ENCODE data around the gene DHX16. TPM values are rescaled to one million over a fixed set of nuclear protein-coding genes. Genes with fewer than 3 reads are reported as not detected.

DHX16 gene
- total and polyA plus RNA-seq, 2 donors (not counting 1 experiment from before 2014, with no cell fraction given): 51.1 to 71.7 TPM

DNA sequence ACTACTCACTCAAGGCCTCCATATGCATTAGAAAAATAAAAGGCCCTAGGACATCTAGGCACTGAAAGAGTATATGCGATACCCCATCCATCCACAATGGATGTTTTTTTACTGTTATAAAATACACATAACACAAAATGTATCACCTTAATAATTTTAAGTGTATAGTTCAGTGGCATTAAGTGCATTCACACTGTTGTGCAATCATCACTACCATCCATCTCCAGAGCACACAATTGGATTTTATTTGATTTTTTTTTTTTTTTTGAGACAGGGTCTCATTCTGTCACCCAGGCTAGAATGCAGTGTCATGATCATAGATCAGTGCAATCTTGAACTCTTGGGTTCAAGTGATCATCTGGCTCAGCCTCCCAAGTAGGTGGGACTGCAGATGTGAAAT is 41.5 kb upstream of the DHX16 start:
- TF ChIP-seq, protein P1, sequence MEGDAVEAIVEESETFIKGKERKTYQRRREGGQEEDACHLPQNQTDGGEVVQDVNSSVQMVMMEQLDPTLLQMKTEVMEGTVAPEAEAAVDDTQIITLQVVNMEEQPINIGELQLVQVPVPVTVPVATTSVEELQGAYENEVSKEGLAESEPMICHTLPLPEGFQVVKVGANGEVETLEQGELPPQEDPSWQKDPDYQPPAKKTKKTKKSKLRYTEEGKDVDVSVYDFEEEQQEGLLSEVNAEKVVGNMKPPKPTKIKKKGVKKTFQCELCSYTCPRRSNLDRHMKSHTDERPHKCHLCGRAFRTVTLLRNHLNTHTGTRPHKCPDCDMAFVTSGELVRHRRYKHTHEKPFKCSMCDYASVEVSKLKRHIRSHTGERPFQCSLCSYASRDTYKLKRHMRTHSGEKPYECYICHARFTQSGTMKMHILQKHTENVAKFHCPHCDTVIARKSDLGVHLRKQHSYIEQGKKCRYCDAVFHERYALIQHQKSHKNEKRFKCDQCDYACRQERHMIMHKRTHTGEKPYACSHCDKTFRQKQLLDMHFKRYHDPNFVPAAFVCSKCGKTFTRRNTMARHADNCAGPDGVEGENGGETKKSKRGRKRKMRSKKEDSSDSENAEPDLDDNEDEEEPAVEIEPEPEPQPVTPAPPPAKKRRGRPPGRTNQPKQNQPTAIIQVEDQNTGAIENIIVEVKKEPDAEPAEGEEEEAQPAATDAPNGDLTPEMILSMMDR (IDR thresholded peaks at IDR 0.05): no peak
- no peak for TF ChIP-seq EZH2 (IDR thresholded peaks at IDR 0.05; ENCODE audit: borderline replicate concordance, insufficient read depth, low read depth, low read length, poor library complexity, severe bottlenecking)
- Histone ChIP-seq H3K9ac (ENCODE audit: low read length) (no peak overlapping the region), H2AFZ (ENCODE audit: insufficient read depth, low read depth, low read length, poor library complexity, severe bottlenecking) (no peak overlapping the region), H3K79me2 (ENCODE audit: control insufficient read depth, insufficient read depth, low read length) (peaks cover 20% of the 10 kb centered on the region), H3K27me3 (replicated peaks in 1 of 4; ENCODE audit: control extremely low read depth in 1 of 4, control insufficient read depth in 3 of 4, insufficient read depth in 4 of 4, low read length in 3 of 4) (no peaks in the 10 kb centered on the region), H3K36me3 (replicated peaks in 1 of 2; ENCODE audit: control extremely low read depth in 1 of 2, control insufficient read depth in 1 of 2, extremely low read depth in 1 of 2, insufficient read depth in 2 of 2, low read length in 1 of 2) (peaks cover 5 to 42% of the 10 kb centered on the region in 2 experiments), H3K27ac (ENCODE audit: low read length in 2 of 2) (no peak overlapping the region), H3K9me3 (ENCODE audit: control extremely low read depth in 1 of 3, control insufficient read depth in 2 of 3, insufficient read depth in 1 of 3, low read length in 2 of 3) (no peaks in the 10 kb centered on the region), H3K4me1 (ENCODE audit: control insufficient read depth in 2 of 2, insufficient read depth in 2 of 2, low read length in 2 of 2) (peaks cover 12 to 18% of the 10 kb centered on the region in 2 donors), H3K4me2 (replicated peaks; ENCODE audit: low read depth, low read length, poor library complexity, severe bottlenecking) (no peak overlapping the region), H4K20me1 (ENCODE audit: control insufficient read depth, insufficient read depth, low read length, poor library complexity, severe bottlenecking) (no peaks in the 10 kb centered on the region), H3K4me3 (ENCODE audit: control extremely low read depth in 1 of 5, extremely low read depth in 1 of 5, insufficient read depth in 1 of 5, low read depth in 2 of 5, low read length in 4 of 5) (no peak overlapping the region)
- Mint-ChIP-seq H3K4me3 (no peak overlapping the region), H3K9me3 (ENCODE audit: insufficient read depth) (no peaks in the 10 kb centered on the region), H3K27ac (no peak overlapping the region), H3K27me3 (no peaks in the 10 kb centered on the region), H3K4me1 (peaks cover 29% of the 10 kb centered on the region)
- POLR2A ChIA-PET: interaction anchor here (0.6 to 0.9 kb wide), 2 partner anchors 33 to 852 kb away, joined by 3 read pairs; no protein-coding TSS in a partner anchor
- intact Hi-C loops (cut with micrococcal nuclease): no loop called here
- WGBS (ENCODE audit: insufficient coverage): no CpG with 5 or more reads among the region's 1 CpG
- ATAC-seq (ENCODE audit: low read depth): no peak
- CTCF ChIA-PET: interaction anchor here (1.2 to 3.5 kb wide), 2 partner anchors 8 to 35 kb away, joined by 4 to 20 read pairs; no protein-coding TSS in a partner anchor
- no peak for DNase-seq

DNA sequence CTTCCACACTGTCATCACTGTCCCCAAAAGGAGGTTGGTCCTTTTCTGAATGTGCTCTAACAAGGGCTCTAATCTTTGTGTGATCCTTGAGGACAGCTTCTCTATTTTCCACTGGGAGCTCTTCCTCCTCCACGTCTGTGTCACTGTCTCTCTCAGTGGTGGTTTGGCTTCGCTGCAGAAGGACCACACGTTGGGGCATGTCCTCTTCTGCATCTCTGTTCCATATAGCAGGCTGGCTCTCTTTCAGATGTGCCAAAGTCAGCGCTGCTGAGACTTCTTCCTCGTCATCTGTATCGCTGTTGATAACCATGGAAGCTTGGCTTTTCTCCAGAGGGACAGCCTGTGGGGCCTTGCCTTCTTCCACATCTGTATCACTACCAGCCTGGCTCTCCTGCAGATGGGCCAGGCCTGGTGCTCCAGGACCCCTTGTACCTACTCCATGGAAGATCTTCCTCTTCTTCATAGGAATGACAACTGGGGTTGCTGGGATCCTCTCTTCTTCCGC is 39.7 kb upstream of the DHX16 start:
- no peak overlapping the region for H3K4me2 ChIP-seq (replicated peaks; ENCODE audit: low read depth, low read length, poor library complexity, severe bottlenecking)
- no peak overlapping the region for H3K4me3 Mint-ChIP-seq
- H2AFZ ChIP-seq (ENCODE audit: insufficient read depth, low read depth, low read length, poor library complexity, severe bottlenecking): no peak overlapping the region
- intact Hi-C loops (cut with micrococcal nuclease): no loop called here
- ChIA-PET CTCF (interaction anchor here (0.7 to 3.5 kb wide), 4 partner anchors 10 to 33 kb away, joined by 3 to 20 read pairs (median 9); no protein-coding TSS in a partner anchor), POLR2A (interaction anchor here (0.6 to 1.3 kb wide), 3 partner anchors 11 to 21 kb away, joined by 3 to 5 read pairs (median 3); no protein-coding TSS in a partner anchor)
- peaks cover 8 to 9% of the 10 kb centered on the region in 2 donors for H3K4me1 ChIP-seq (ENCODE audit: control insufficient read depth in 2 of 2, insufficient read depth in 2 of 2, low read length in 2 of 2)
- no peaks in the 10 kb centered on the region for H3K9me3 ChIP-seq (ENCODE audit: control extremely low read depth in 1 of 3, control insufficient read depth in 2 of 3, insufficient read depth in 1 of 3, low read length in 2 of 3)
- no peaks in the 10 kb centered on the region for H3K27me3 ChIP-seq (replicated peaks in 1 of 4; ENCODE audit: control extremely low read depth in 1 of 4, control insufficient read depth in 3 of 4, insufficient read depth in 4 of 4, low read length in 3 of 4)
- no peak for ATAC-seq (ENCODE audit: low read depth)
- H3K9me3 Mint-ChIP-seq (ENCODE audit: insufficient read depth): no peaks in the 10 kb centered on the region
- H3K36me3 ChIP-seq (replicated peaks in 1 of 2; ENCODE audit: control extremely low read depth in 1 of 2, control insufficient read depth in 1 of 2, extremely low read depth in 1 of 2, insufficient read depth in 2 of 2, low read length in 1 of 2): peaks cover 5 to 53% of the 10 kb centered on the region in 2 experiments
- H3K9ac ChIP-seq (ENCODE audit: low read length): no peak overlapping the region
- H3K27ac Mint-ChIP-seq: no peak overlapping the region
- TF ChIP-seq, protein P1 (IDR thresholded peaks at IDR 0.05): no peak
- no peak for TF ChIP-seq EZH2 (IDR thresholded peaks at IDR 0.05; ENCODE audit: borderline replicate concordance, insufficient read depth, low read depth, low read length, poor library complexity, severe bottlenecking)
- no peak overlapping the region for H3K27ac ChIP-seq (ENCODE audit: low read length in 2 of 2)
- no peak overlapping the region for H3K4me3 ChIP-seq (ENCODE audit: control extremely low read depth in 1 of 5, extremely low read depth in 1 of 5, insufficient read depth in 1 of 5, low read depth in 2 of 5, low read length in 4 of 5)
- no peaks in the 10 kb centered on the region for H4K20me1 ChIP-seq (ENCODE audit: control insufficient read depth, insufficient read depth, low read length, poor library complexity, severe bottlenecking)
- no peaks in the 10 kb centered on the region for H3K27me3 Mint-ChIP-seq
- DNase-seq: no peak
- peaks cover 20% of the 10 kb centered on the region for H3K4me1 Mint-ChIP-seq
- 66% methylated on average over 6 of the region's 7 CpGs for WGBS (ENCODE audit: insufficient coverage)
- H3K79me2 ChIP-seq (ENCODE audit: control insufficient read depth, insufficient read depth, low read length): peaks cover 10% of the 10 kb centered on the region
